Right cardiac atrium (tissue), 5 donors: ENCODE measurements around the gene SLC13A2. TPM values are rescaled to one million over a fixed set of nuclear protein-coding genes. Genes with fewer than 3 reads are reported as not detected.

Experiments used
- ATAC-seq, 2 donors: fragments of 200-7000 bp; cut with Tn5 transposase; one replicate each; pipeline versions ENCODE4 v1.8.0 to v1.9.1; 2020; ENCODE audit warnings: moderate library complexity in 2 of 2, mild to moderate bottlenecking in 1 of 2
- DNase-seq, 3 donors: peaks; one replicate each; pipeline ENCODE4 v3.0.0-alpha.2; 2020
- H3K27ac ChIP-seq: one replicate; pipeline ENCODE4 v1.5.1; 2013; ENCODE audit warnings: mild to moderate bottlenecking, low read length, control low read depth, moderate library complexity
- H3K27me3 ChIP-seq: one replicate; pipeline ENCODE4 v1.6.1; 2013; ENCODE audit not compliant: control insufficient read depth, insufficient read depth
- H3K4me1 ChIP-seq: one replicate; pipeline ENCODE4 v1.6.1; 2013; ENCODE audit warnings: low read length; ENCODE audit not compliant: control insufficient read depth, insufficient read depth
- H3K4me3 ChIP-seq: one replicate; pipeline ENCODE4 v1.5.1; 2013; ENCODE audit warnings: low read length, control low read depth
- H3K9me3 ChIP-seq: one replicate; pipeline ENCODE4 v1.6.1; 2013; ENCODE audit warnings: low read length; ENCODE audit not compliant: control insufficient read depth
- WGBS: extraction: QIAGEN DNeasy Blood & Tissue Kit; methylation state at CpG from one replicate; pipeline ENCODE4 v1.1.7; 2013; 5-methylcytosine and 5-hydroxymethylcytosine counted together
- intact Hi-C, 4 donors: fragments of 100-400 bp; cut with DNase I; formaldehyde crosslinking; loops; one replicate each; pipeline versions ENCODE4 v1.11.0 to v1.14.0; 2022 to 2023
- polyA plus RNA-seq: library from polyadenylated mRNA; stranded (reverse); fragments of 200-250 nt; gene quantifications from one replicate; pipeline ENCODE4 v1.2.3, GENCODE V29; 2013
- total RNA-seq, 4 donors: library from RNA; stranded (reverse); fragmentation: NEBNext Ultra II Directional; extraction: Animal tissue kit (Norgen Biotek cat#: 25700); gene quantifications; one replicate each; pipeline ENCODE4 v1.2.1, GENCODE V29; 2021
- donor health status: healthy with polysubstance abuse.
- donor health status: DM: no; HTN: yes; CAD: no.
- donor health status: DM: no; HTN: no; CAD: no.
- donor health status: DM: no; HTN: yes; CAD: no; lungs with severe emphysema.
- donor health status: DM: yes; HTN: yes; CAD: no.

SLC13A2 gene
- total and polyA plus RNA-seq, 5 donors: not detected

DNA sequence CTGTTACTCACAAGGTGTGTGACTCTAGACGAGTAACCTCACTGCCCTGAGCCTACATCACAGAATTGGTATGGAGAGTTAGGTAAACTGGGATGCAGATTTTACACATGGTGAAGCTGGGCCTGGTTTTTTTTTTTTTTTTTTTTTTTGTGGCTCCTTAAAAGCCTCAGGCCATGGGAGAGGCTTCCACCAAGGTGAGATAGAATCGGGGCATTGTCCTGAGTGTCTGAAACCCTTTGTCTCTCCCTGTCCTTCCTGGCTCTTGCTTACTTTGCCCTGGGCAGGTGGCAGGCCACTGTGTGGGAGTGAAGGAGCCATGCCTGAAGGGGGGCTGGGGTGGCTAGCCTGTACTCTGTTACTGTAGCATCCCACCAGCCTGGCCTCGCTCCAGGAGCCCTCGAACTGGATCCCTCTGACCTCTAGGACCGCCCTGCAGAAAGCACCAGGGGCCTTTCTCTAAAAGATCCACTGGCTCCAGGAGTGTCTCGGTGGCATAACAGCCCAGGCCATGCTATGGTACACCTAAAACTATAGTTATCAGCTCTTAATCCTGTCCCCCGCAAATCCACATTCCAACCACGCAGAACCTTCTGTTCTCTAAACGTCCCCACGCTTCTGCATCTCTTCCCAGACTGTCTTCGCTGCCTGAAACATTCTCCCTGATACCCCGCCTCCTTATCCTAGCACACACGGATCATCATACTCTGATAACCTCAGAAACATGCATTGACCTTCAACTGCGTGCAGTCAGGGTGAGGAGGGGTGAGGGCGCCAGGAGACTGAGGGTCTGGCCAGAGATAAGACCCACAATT is 1.7 kb upstream of the SLC13A2 start:
- DNase-seq: no peak
- 46% methylated on average over 15 of the region's 15 CpGs for WGBS
- no peaks in the 10 kb centered on the region for H3K27me3 ChIP-seq
- no peak overlapping the region for H3K27ac ChIP-seq
- peaks cover under 1% of the 10 kb centered on the region for H3K4me1 ChIP-seq
- no peak overlapping the region for H3K4me3 ChIP-seq
- intact Hi-C loops: no loop called here
- ATAC-seq: no peak
- H3K9me3 ChIP-seq: no peaks in the 10 kb centered on the region

GRCh38 chr17:28472871-28473497 is 460 bp upstream of the SLC13A2 start:
- WGBS: 92% methylated on average over 7 of the region's 7 CpGs

DNA sequence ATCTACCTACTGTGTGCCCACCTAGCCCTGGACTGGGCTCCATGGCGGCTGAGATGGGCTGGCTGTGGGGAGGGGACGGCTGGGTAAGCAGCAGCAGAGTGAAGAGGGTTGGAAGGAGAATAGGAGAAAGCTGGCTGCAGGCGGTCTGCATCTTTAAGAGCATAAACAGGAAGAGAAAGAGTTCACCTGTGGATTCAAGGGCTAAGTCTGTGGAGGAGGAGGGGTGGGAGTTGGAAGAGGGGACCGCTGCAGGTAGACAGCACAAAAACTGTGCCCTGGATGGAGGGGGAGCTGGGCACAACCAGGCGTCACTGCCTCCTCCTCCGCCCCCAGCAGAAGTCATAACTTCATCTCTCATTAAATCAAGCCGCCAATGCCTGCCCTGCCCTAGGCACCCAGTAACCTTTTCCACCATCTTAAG is 677 bp downstream of the SLC13A2 start:
- H3K27me3 ChIP-seq: no peaks in the 10 kb centered on the region
- no peak overlapping the region for H3K27ac ChIP-seq
- ATAC-seq (no peak), DNase-seq (no peak)
- H3K4me3 ChIP-seq: no peak overlapping the region
- intact Hi-C loops: no loop called here
- H3K4me1 ChIP-seq: no peaks in the 10 kb centered on the region
- no peaks in the 10 kb centered on the region for H3K9me3 ChIP-seq
- 83% methylated on average over 7 of the region's 7 CpGs for WGBS

More at GRCh38 chr17:28472871-28473497, 460 bp upstream of the SLC13A2 start:
- ATAC-seq (no peak), DNase-seq (no peak)
- no peaks in the 10 kb centered on the region for H3K27me3 ChIP-seq
- H3K4me1 ChIP-seq: no peaks in the 10 kb centered on the region
- no peaks in the 10 kb centered on the region for H3K9me3 ChIP-seq
- H3K27ac ChIP-seq: no peak overlapping the region
- H3K4me3 ChIP-seq: no peak overlapping the region
- intact Hi-C loops: no loop called here

- ATAC-seq (no peak), DNase-seq (no peak)
- 35% methylated on average over 9 of the region's 9 CpGs for WGBS
These were observed 1.9 kb downstream of the SLC13A2 start for GRCh38 chr17:28475151-28475900.

GRCh38 chr17:28476076-28476865 is 2.8 kb downstream of the SLC13A2 start:
- DNase-seq: no peak
- Histone ChIP-seq H3K27ac (no peak overlapping the region), H3K4me1 (no peaks in the 10 kb centered on the region), H3K27me3 (no peaks in the 10 kb centered on the region), H3K4me3 (no peak overlapping the region), H3K9me3 (no peaks in the 10 kb centered on the region)
- 81% methylated on average over 11 of the region's 11 CpGs for WGBS
- intact Hi-C loops: no loop called here
- ATAC-seq: no peak

More at GRCh38 chr17:28475151-28475900, 1.9 kb downstream of the SLC13A2 start:
- H3K4me1 ChIP-seq: no peaks in the 10 kb centered on the region
- no peak overlapping the region for H3K27ac ChIP-seq
- no peaks in the 10 kb centered on the region for H3K9me3 ChIP-seq
- no peak overlapping the region for H3K4me3 ChIP-seq
- intact Hi-C loops: no loop called here
- H3K27me3 ChIP-seq: no peaks in the 10 kb centered on the region

GRCh38 chr17:28477928-28478327 is 4.5 kb downstream of the SLC13A2 start:
- H3K27me3 ChIP-seq: no peaks in the 10 kb centered on the region
- ATAC-seq (no peak), DNase-seq (no peak)
- WGBS: 90% methylated on average over 7 of the region's 7 CpGs
- no peak overlapping the region for H3K27ac ChIP-seq
- no peak overlapping the region for H3K4me3 ChIP-seq
- intact Hi-C loops: no loop called here
- H3K9me3 ChIP-seq: no peaks in the 10 kb centered on the region
- no peaks in the 10 kb centered on the region for H3K4me1 ChIP-seq

DNA sequence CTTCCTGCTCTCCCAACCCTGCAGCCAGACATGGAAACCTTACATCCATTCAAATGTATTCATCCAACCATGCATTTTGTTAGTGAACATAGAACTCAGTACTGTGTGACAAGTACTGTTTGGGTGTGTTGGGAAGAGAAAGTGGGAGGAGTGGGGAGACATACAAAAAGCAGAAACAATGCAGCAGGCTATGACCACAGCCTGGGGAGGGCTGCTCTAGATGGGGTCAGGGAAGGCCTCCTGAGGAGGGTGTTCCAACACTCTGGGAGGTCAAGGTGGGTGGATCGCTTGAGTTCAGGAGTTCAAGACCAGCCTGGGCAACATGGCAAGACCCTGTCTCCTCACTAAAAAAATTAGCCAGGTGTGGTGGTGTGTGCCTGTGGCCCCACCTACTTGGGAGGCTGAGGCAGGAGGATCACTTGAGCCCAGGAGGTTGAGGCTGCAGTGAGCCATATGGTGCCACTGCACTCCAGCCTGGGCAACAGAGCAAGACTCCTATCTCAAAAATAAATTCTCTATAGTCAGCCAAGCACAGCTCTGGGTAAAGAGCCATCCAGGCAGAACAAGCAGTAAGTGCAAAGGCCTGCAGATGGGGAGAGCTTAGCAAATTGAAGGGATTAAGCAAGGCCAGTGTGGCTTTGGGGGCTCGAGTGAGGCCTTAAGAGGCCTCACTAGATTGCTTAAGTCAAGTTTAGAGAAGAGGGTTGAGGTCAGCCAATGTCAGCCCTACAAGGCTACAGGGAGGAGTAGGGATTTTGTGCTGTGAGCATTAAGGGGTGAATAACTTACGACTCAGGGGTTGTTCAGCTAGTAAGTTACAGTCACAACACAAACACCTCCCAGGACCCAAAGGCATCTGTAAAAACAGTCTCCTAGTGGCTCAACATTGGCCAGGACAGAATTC is 5.5 kb downstream of the SLC13A2 start:
- H3K9me3 ChIP-seq: no peaks in the 10 kb centered on the region
- DNase-seq: no peak
- no peak overlapping the region for H3K4me3 ChIP-seq
- no peaks in the 10 kb centered on the region for H3K4me1 ChIP-seq
- ATAC-seq: no peak
- intact Hi-C loops: no loop called here
- 80% methylated on average over 3 of the region's 3 CpGs for WGBS
- no peak overlapping the region for H3K27ac ChIP-seq
- H3K27me3 ChIP-seq: no peaks in the 10 kb centered on the region

GRCh38 chr17:28480278-28480677 is 6.8 kb downstream of the SLC13A2 start:
- H3K27ac ChIP-seq: no peak overlapping the region
- WGBS: 73% methylated on average over 5 of the region's 5 CpGs
- no peak overlapping the region for H3K4me3 ChIP-seq
- intact Hi-C loops: loop anchor here in 1 of 4 donors (10.0 kb wide), 1 partner anchor 55 kb away; no protein-coding TSS in a partner anchor
- H3K9me3 ChIP-seq: no peaks in the 10 kb centered on the region
- H3K4me1 ChIP-seq: no peaks in the 10 kb centered on the region
- DNase-seq: no peak
- ATAC-seq: no peak
- H3K27me3 ChIP-seq: no peaks in the 10 kb centered on the region

DNA sequence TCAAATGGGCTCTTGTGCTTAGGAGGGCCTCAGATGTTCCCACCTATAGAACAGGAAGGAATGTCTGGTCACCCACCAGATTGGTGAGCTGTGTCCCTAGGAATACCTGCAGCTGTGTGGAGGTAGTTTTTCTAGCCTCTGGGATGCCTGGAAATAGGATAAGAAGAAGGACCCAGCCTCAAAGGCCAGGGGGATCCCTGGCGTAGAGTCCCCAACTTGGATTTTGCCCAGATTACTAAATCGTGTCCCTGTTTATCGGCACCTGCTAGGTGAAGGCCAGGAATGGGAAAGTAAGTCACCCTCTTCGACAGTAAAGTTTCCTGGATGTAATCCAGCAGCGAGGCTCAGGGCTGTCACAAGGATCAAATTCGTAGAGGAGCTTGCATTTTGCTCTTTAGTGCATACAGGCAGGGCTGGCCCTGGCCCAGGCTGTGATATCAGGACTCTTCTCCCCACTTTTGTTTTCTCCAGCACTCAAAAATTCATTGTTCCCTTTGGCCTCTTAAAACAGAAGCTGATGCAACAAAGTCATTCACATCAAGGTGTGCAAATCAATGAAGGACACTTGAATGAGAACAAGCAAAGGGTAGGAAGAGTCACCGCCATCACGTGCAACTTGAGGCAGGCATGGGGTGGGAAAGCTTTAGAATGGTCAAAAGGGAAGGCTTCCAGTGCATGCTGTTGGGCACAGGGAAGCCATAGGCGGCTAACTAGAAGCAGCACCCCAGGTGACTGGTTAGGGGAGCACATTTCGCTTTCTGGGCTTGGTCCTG is 7.5 kb downstream of the SLC13A2 start:
- intact Hi-C loops: loop anchor here in 1 of 4 donors (10.0 kb wide), 1 partner anchor 56 kb away; no protein-coding TSS in a partner anchor
- ATAC-seq (no peak), DNase-seq (no peak)
- Histone ChIP-seq H3K4me3 (no peak overlapping the region), H3K9me3 (no peaks in the 10 kb centered on the region), H3K27me3 (no peaks in the 10 kb centered on the region), H3K4me1 (no peaks in the 10 kb centered on the region), H3K27ac (no peak overlapping the region)
- 63% methylated on average over 10 of the region's 10 CpGs for WGBS
